Smooth muscle cell (in vitro differentiated cells): ENCODE data around the gene CHERP. TPM values are rescaled to one million over a fixed set of nuclear protein-coding genes. Genes with fewer than 3 reads are reported as not detected.
"Not testable (repeated sequence)": the region's sequence is repeated elsewhere in the genome, so short reads cannot be mapped to it uniquely, and the experiment has no call there.

Experiments
- DNase-seq: peaks from one replicate; lab custom pipeline; 2025; ENCODE audit not compliant: unreplicated experiment; lab: John Stamatoyannopoulos, UW
- H2AFZ ChIP-seq: fragments of 200-600 bp; sonication (generic); 2 replicates; pipeline ENCODE4 v1.6.0; 2016; ENCODE audit warnings: antibody characterized with exemption, low read depth, mild to moderate bottlenecking
- H3F3A ChIP-seq: fragments of 200-600 bp; sonication (generic); 2 replicates; pipeline ENCODE4 v1.6.0; 2017; ENCODE audit warnings: antibody characterized with exemption, low read depth
- H3K27ac ChIP-seq: fragments of 200-600 bp; sonication (generic); 2 replicates; pipeline ENCODE4 v1.5.1; 2016; ENCODE audit warnings: low read depth, mild to moderate bottlenecking
- H3K27me3 ChIP-seq: fragments of 200-600 bp; sonication (generic); 2 replicates; pipeline ENCODE4 v1.6.1; 2016; ENCODE audit warnings: low read depth, mild to moderate bottlenecking
- H3K36me3 ChIP-seq: fragments of 200-600 bp; sonication (generic); 2 replicates; pipeline ENCODE4 v1.5.1; 2016; ENCODE audit warnings: low read depth
- H3K4me1 ChIP-seq: fragments of 200-600 bp; sonication (generic); 2 replicates; pipeline ENCODE4 v1.5.1; 2016; ENCODE audit warnings: low read depth
- H3K4me2 ChIP-seq: fragments of 200-600 bp; sonication (generic); 2 replicates; pipeline ENCODE4 v1.6.0; 2016; ENCODE audit warnings: mild to moderate bottlenecking
- H3K4me3 ChIP-seq: fragments of 200-600 bp; sonication (generic); 2 replicates; pipeline ENCODE4 v1.5.1; 2016; ENCODE audit warnings: mild to moderate bottlenecking
- H3K79me2 ChIP-seq: fragments of 200-600 bp; sonication (generic); 2 replicates; pipeline ENCODE4 v1.6.0; 2016; ENCODE audit warnings: low read depth, mild to moderate bottlenecking
- H3K9ac ChIP-seq: fragments of 200-600 bp; sonication (generic); 2 replicates; pipeline ENCODE4 v1.6.0; 2016; ENCODE audit warnings: low read depth
- H3K9me3 ChIP-seq: fragments of 200-600 bp; sonication (generic); replicated peaks from 2 replicates; pipeline ENCODE4 v1.5.1; 2016; ENCODE audit warnings: low read depth
- H4K20me1 ChIP-seq: fragments of 200-600 bp; sonication (generic); 2 replicates; pipeline ENCODE4 v1.6.0; 2016; ENCODE audit warnings: low read depth
- WGBS: methylation state at CpG from one replicate; pipeline ENCODE4 v1.1.7; 2016; ENCODE audit warnings: low lambda C conversion rate; 5-methylcytosine and 5-hydroxymethylcytosine counted together
- polyA plus RNA-seq: library from polyadenylated mRNA; unstranded; fragments of >200 nt; fragmentation: Nextera tagmentation; extraction: Ambion mirVana; gene quantifications from 2 replicates; pipeline ENCODE4 v1.2.1, GENCODE V29; 2016
- total RNA-seq: library from RNA; depleted of rRNA; stranded (reverse); fragments of >200 nt; gene quantifications from 2 replicates; pipeline ENCODE4 v1.2.3, GENCODE V29; 2014
- TF ChIP-seq, protein P1 (sequence below): fragments of 200-600 bp; sonication (generic); IDR thresholded peaks from 2 replicates; pipeline ENCODE4 v1.5.1; 2017; ENCODE audit warnings: borderline replicate concordance, mild to moderate bottlenecking, antibody characterized with exemption; ENCODE audit not compliant: insufficient read depth, poor library complexity, severe bottlenecking

CHERP gene
- total and polyA plus RNA-seq, 2 experiments from 2014 or later = 9.5 to 29.2 TPM

- DNase-seq = no peak
- H3K4me1 ChIP-seq = no peaks in the 10 kb centered on the region
- H4K20me1 ChIP-seq = no peaks in the 10 kb centered on the region
- H3K4me3 ChIP-seq = peak overlapping the region; percentile 64
- no peaks in the 10 kb centered on the region for H3K9me3 ChIP-seq
- TF ChIP-seq, protein P1, sequence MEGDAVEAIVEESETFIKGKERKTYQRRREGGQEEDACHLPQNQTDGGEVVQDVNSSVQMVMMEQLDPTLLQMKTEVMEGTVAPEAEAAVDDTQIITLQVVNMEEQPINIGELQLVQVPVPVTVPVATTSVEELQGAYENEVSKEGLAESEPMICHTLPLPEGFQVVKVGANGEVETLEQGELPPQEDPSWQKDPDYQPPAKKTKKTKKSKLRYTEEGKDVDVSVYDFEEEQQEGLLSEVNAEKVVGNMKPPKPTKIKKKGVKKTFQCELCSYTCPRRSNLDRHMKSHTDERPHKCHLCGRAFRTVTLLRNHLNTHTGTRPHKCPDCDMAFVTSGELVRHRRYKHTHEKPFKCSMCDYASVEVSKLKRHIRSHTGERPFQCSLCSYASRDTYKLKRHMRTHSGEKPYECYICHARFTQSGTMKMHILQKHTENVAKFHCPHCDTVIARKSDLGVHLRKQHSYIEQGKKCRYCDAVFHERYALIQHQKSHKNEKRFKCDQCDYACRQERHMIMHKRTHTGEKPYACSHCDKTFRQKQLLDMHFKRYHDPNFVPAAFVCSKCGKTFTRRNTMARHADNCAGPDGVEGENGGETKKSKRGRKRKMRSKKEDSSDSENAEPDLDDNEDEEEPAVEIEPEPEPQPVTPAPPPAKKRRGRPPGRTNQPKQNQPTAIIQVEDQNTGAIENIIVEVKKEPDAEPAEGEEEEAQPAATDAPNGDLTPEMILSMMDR = no peak
- no peaks in the 10 kb centered on the region for H3F3A ChIP-seq
- H3K9ac ChIP-seq = peak overlapping the region; percentile 65
- H3K79me2 ChIP-seq = no peaks in the 10 kb centered on the region
- no peaks in the 10 kb centered on the region for H3K36me3 ChIP-seq
- no peaks in the 10 kb centered on the region for H3K27me3 ChIP-seq
- peak overlapping the region; percentile 76 for H2AFZ ChIP-seq
- H3K27ac ChIP-seq = peak overlapping the region; percentile 47
- 67% methylated on average over 10 of the region's 12 CpGs for WGBS
- peak overlapping the region; percentile 83 for H3K4me2 ChIP-seq
Observed at GRCh38 chr19:16497042-16497441, 45.2 kb downstream of the CHERP start.

DNA sequence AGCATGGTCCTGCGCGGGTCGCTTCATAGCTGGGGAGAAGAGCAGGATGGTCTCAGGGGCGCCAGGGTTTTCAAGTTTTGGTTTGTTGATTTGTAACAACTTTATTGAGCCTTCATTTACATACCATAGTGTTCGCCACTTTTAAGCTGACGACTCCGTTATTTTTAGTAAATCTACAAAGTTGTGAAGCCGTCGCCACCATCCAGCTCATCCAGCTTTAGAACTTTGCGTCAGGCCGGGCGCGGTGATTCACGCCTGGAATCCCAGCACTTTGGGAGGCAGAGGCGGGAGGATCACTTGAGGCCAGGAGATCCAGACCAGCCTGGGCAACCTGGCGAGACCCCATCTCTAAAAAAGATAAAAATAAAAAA is 45.6 kb downstream of the CHERP start:
- Histone ChIP-seq H3K4me2 (peak overlapping the region; percentile 83), H2AFZ (peak overlapping the region; percentile 76), H3K4me3 (peak overlapping the region; percentile 64), H3K36me3 (no peaks in the 10 kb centered on the region), H3K4me1 (no peaks in the 10 kb centered on the region), H3K9ac (peak overlapping the region; percentile 65), H3K9me3 (no peaks in the 10 kb centered on the region), H3K27me3 (no peaks in the 10 kb centered on the region), H3K79me2 (no peaks in the 10 kb centered on the region), H3K27ac (peak overlapping the region; percentile 47), H4K20me1 (no peaks in the 10 kb centered on the region), H3F3A (no peaks in the 10 kb centered on the region)
- DNase-seq = no peak
- WGBS = 42% methylated on average over 16 of the region's 16 CpGs
- TF ChIP-seq, protein P1 = no peak

DNA sequence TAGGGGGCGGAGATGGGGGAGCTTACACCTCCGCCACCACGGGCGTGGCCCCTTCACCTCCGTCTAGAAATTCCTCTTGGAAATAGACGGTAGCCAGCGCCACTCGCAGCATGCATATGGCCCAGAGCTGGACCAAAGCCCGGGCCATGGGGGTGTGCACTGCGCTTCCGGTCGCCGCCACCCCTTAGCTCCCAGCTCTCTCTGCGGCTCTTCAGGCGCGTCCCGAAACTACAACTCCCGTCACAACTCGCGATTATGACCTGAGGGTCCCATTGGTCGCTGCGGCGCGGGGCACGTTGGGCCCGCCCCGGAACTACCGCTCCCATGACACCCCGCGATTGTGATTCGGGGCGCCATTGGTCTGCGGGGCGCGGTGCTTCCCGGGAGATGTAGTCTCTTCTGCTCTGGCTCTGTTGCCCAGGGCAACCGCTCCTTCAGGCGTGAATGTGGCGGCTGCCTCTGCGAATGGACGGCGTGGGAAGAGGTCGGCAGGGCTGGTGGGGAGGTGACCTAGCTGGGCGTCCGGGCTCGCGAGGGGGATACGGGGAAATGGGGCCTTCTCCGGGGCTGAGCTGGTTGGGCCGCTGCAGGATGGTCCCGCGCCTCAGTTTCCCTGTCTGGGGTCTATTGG is 46.1 kb downstream of the CHERP start, which contains the start of the genes C19orf44 and CALR3:
Gene C19orf44, plus strand, starts transcription at position 413 of the 631 bp plus-strand sequence. CDS start 4,399 bp downstream, outside the sequence.
Gene CALR3, minus strand, starts transcription at position 186 of the 631 bp plus-strand sequence. Its CDS starts 38 bp downstream, at position 148.
- DNase-seq = peak; percentile 89
- H3K27ac ChIP-seq = peak within 1 kb of the TSS; percentile 47
- H4K20me1 ChIP-seq = no peaks in the 10 kb centered on the region
- no peaks in the 10 kb centered on the region for H3K4me1 ChIP-seq
- peak within 1 kb of the TSS; percentile 70 for H3K9ac ChIP-seq
- TF ChIP-seq, protein P1 = no peak
- no peaks in the 10 kb centered on the region for H3K9me3 ChIP-seq
- H3K79me2 ChIP-seq = no peaks in the 10 kb centered on the region
- peak within 1 kb of the TSS; percentile 91 for H3K4me2 ChIP-seq
- H3K27me3 ChIP-seq = no peaks in the 10 kb centered on the region
- H3K36me3 ChIP-seq = no peaks in the 10 kb centered on the region
- H2AFZ ChIP-seq = peak within 1 kb of the TSS; percentile 99
- no peaks in the 10 kb centered on the region for H3F3A ChIP-seq
- peak within 1 kb of the TSS; percentile 64 for H3K4me3 ChIP-seq
- under 1% methylated on average over 52 of the region's 52 CpGs for WGBS

DNA sequence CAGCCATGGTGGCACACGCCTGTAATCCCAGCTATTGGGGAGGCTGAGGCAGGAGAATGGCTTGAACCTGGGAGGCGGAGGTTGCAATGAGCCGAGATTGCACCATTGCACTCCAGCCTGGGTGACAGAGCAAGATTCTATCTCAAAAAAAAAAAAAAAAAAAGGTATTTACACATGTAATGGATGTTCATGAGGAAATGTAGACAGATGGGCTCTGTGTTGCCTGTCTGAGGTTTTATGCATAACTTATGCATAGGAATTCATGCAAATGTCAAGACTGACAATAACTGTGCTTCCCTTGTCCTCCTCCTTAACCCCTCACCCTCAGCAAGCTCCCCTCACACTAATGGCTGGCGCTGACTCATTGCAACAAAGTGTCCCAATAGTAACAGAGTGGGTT is 55.8 kb downstream of the CHERP start:
- 92% methylated on average over 4 of the region's 4 CpGs for WGBS
- H4K20me1 ChIP-seq, H3K9me3 ChIP-seq, H3K36me3 ChIP-seq, H3K79me2 ChIP-seq, H2AFZ ChIP-seq, H3K27me3 ChIP-seq, DNase-seq, H3K4me2 ChIP-seq, H3K27ac ChIP-seq, H3F3A ChIP-seq, H3K9ac ChIP-seq, H3K4me1 ChIP-seq, H3K4me3 ChIP-seq: not testable (repeated sequence)
